Right hindlimb (tissue), 1 donor: ENCODE results near the gene ACTR3.

Source experiments
- DNase-seq: peaks from one replicate; pipeline ENCODE4 v3.0.0-alpha.2; 2018

Gene ACTR3

GRCh38 chr2:113876503-113877387, 13.1 kb upstream of the ACTR3 start:
- peak; percentile 25 for DNase-seq

- no peak for DNase-seq
These were observed 11.9 kb upstream of the ACTR3 start for GRCh38 chr2:113877711-113878598.

GRCh38 chr2:113878743-113879142, 11.1 kb upstream of the ACTR3 start:
- no peak for DNase-seq

DNA sequence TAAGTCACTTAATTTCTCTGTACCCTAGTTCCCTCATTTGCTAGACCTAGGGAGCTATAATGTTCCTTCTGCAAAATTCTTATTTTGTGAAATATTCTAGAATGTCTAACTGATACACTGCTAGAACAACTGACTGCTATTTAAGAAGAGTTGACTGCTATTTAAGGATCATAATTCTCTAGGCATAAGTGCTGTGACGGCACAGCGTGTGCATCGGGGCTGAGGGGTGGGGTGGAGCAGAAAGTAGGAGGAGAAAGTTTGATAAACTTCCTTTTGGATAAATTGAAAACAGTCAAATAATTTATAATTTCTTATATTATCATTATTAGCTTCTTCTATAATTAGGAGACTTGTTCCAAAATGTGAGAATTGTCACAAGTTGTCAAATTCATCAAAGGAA, 10.4 kb upstream of the ACTR3 start:
- no peak for DNase-seq

- peak; percentile 35 for DNase-seq
These were observed 3.3 kb upstream of the ACTR3 start for GRCh38 chr2:113886479-113887008.

GRCh38 chr2:113887009-113887792, 2.7 kb upstream of the ACTR3 start:
- DNase-seq = no peak

- DNase-seq = no peak
These were observed 1.0 kb upstream of the ACTR3 start for GRCh38 chr2:113888641-113889470.

- DNase-seq = peak; percentile 68
These were observed 655 bp downstream of the ACTR3 start for GRCh38 chr2:113890253-113891235.

- DNase-seq = no peak
These were observed 1.5 kb downstream of the ACTR3 start for GRCh38 chr2:113891265-113891959.

DNA sequence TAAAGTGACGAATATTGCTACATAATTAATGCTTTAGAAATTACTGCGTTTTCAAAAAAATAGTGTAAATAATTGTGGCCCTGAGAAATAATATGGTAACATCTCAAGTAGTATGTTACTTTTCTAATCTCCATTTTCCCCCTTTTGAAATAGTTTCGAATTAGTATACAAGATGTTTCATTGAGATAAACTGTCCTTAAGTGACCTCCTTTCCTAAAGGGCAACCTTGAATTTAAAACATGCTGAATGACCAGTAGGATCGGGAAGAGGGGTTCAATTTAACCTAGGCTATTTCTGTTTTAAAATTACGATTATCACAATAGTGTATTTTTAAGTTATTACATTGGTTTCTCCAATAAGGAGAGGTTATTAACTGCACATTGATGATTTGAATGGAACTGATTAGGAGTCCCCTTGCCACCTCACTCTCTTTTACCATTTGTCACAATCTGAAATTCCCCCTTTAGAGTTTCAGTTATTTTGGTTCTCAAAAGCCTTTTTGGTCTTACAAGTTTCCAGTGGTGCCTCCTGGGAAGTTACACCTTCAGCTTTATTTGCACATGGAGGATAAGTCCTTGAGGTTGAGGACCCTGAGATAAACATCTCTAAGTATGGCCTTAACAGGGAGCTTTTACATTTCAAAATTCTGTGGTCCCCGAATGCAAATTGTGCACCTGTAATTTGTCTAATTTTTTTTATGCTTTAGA, 2.3 kb downstream of the ACTR3 start:
- DNase-seq = no peak

DNA sequence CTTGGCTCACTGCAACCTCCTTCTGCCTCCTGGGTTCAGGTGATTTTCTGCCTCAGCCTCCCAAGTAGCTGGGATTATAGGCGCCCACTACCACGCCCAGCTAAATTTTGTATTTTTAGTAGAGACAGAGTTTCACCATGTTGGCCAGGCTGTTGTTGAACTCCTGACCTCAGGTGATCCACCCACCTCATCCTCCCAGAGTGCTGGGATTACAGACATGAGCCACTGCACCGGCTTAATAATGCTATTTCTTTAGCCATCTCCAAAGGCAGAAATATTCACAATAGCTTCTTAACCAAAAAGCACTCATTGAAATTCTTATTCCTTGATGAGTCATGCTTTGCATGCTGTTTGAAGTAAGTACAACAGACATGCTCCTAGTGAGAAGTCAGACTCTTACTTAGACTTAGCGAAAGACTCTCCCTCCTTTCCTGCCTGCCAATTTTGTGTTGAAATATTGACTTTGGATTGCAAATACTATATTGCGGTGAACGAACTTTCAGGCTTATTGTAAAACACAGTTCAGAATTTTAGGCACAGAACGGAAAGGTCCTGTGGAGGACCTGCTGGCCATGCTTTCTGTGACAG, 4.4 kb downstream of the ACTR3 start:
- DNase-seq = no peak

DNA sequence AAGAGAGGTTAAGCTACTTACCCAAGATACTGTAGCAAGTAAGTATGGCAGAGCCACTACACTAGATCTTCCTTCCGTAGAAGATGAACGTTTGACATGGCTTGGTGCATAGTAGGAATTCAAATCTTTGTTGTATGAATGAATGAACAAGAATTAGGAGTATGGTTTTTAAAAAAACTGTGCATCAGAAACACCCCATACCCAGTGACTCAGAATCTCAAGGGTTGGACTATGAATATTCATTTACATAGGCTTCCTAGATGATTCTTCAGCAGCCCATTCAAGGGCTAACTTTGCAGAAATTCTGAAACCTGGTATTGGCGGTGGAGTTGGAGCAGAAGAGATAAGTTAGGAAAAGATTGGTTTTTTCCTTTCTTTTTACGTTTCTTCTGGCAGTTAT, 5.4 kb downstream of the ACTR3 start:
- no peak for DNase-seq

GRCh38 chr2:113895819-113896563, 6.1 kb downstream of the ACTR3 start:
- no peak for DNase-seq

DNA sequence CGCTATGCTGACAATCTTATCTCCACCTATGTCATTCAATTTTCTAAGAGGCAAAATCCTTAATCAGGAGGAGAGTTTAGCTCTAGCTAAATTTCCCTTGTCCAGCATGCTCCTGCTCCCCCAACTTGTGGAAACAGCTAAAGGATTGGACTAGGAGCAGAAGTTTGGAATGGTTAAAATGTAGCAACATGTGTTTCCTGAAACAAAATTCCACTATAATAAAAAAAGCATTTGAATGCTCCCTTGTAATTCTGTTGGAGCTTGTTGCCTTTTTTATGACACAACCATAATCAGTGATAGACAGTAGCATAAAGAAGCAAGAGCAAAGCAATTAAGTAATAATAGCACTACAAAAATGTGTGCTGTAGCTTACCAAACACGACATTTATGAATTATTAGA, 6.9 kb downstream of the ACTR3 start:
- DNase-seq = no peak

DNA sequence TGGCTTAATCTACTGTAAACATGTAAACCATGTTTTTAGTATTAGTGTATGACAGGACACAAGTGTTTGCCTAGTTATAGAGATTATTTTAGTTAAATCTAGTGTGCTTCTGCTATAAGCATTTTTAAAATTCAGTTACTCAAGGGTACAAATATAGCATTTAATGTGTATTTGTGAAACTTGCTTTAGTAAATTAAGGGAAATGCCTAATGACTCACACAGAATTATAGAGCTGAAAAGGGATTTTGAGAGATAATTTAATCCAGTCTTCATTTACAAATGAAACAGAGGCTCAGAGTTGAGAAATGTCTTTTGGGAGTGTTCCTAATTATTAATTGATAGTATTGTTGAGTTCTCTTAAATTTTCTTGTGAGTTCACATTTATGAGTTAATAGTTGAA, 8.2 kb downstream of the ACTR3 start:
- DNase-seq = no peak

DNA sequence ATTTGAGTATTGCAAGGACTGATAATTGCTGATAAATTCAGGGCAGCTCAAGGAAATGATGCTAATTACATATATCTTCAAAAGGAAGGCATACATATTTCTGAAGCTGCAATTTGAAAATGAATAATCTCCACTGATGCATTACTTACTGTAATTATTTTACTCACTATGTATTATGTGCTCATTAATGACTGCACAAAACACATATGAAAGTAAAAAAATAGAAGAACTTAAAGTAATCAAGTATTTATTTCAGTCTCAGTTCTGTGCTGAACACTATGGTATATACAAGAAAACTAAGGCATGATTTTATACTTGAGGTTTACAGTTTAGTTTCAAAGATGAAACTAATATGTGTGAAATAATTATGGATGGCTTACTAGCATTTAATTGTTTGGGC, 9.3 kb downstream of the ACTR3 start:
- no peak for DNase-seq

GRCh38 chr2:113901943-113902342, 12.1 kb downstream of the ACTR3 start:
- DNase-seq = no peak

GRCh38 chr2:113905886-113906285, 16.0 kb downstream of the ACTR3 start:
- DNase-seq = no peak
